AG04450 (cell line): ENCODE measurements around the gene EFEMP2. TPM values are rescaled to one million over a fixed set of nuclear protein-coding genes. Genes with fewer than 3 reads are reported as not detected.

Source experiments
- CTCF ChIA-PET: fragments of 300-600, 350-600 bp; formaldehyde crosslinking; extraction: SDS; loops from one replicate; lab custom pipeline; 2022; ENCODE audit warnings: antibody characterized with exemption, inconsistent platforms; lab: Charles Lee
- POLR2A ChIA-PET: fragments of 350-600 bp; formaldehyde crosslinking; extraction: SDS; loops from one replicate; lab custom pipeline; 2021; ENCODE audit warnings: antibody characterized with exemption, inconsistent platforms; lab: Yijun Ruan, JAX
- DNase-seq: peaks from one replicate; pipeline ENCODE4 v3.0.0-alpha.2; 2011; ENCODE audit warnings: low read depth, low spot score
- H3K27ac ChIP-seq: one replicate; pipeline ENCODE4 v1.5.1; 2012; ENCODE audit warnings: low read depth, low read length, control low read depth
- H3K27me3 ChIP-seq: one replicate; pipeline ENCODE4 v1.6.0; 2012; ENCODE audit warnings: low read length; ENCODE audit not compliant: control insufficient read depth, insufficient read depth
- H3K4me3 ChIP-seq: 2 replicates; pipeline ENCODE4 v1.5.1; 2011; ENCODE audit warnings: mild to moderate bottlenecking, low read depth, low read length, control low read depth
- H3K9me3 ChIP-seq: 2 replicates; pipeline ENCODE4 v1.5.1; 2012; ENCODE audit warnings: low read length; ENCODE audit not compliant: control insufficient read depth, insufficient read depth
- CTCF ChIP-seq: IDR thresholded peaks from 2 replicates; pipeline ENCODE4 v1.5.1; 2011; ENCODE audit warnings: low read depth, low read length, control low read depth, inconsistent platforms
- polyA minus RNA-seq: library from RNA; depleted of rRNA, polyadenylated mRNA; stranded (reverse); fragments of >200 nt; gene quantifications from 2 replicates; pipeline ENCODE4 v1.2.3, GENCODE V29; 2011; rRNA and poly(A)+ RNA removed
- polyA plus RNA-seq: library from polyadenylated mRNA; depleted of rRNA; stranded (reverse); fragments of >200 nt; gene quantifications from 2 replicates; pipeline ENCODE4 v1.2.3, GENCODE V29; 2011; rRNA removed

EFEMP2 gene
- polyA plus RNA-seq (190 and 279 TPM in 2 replicates), polyA minus RNA-seq (72.8 and 112 TPM in 2 replicates)

GRCh38 chr11:65872586-65873317 is at the start of gene EFEMP2:
Gene EFEMP2 (minus strand): TSS chr11:65872800. CDS start chr11:65872354, 446 bp downstream.
- no peaks in the 10 kb centered on the region; the same call in 1 of the 2 replicates for H3K9me3 ChIP-seq
- ChIA-PET CTCF (interaction anchor here (1.8 to 3.4 kb wide), 5 partner anchors 12 to 16 kb away, joined by 15 to 51 read pairs (median 18); partner anchors contain the start of genes FIBP and MUS81), POLR2A (interaction anchor here (1.3 to 2.2 kb wide), 4 partner anchors 14 to 21 kb away, joined by 5 to 37 read pairs (median 12); partner anchors contain the start of genes CCDC85B, CFL1, FIBP and MUS81)
- H3K27ac ChIP-seq, result peak within 1 kb of the TSS; percentile 83
- H3K27me3 ChIP-seq, result no peaks in the 10 kb centered on the region
- H3K4me3 ChIP-seq, result peak within 1 kb of the TSS; percentile 76
- no peak for DNase-seq
- TF ChIP-seq CTCF, result no peak

GRCh38 chr11:65921876-65922275 is 49.3 kb upstream of the EFEMP2 start:
- ChIA-PET POLR2A (interaction anchor here (0.5 to 1.8 kb wide), 4 partner anchors 21 to 31 kb away, joined by 3 to 7 read pairs (median 4); partner anchors contain the start of genes CCDC85B and FOSL1), CTCF (interaction anchor here (1.0 to 2.0 kb wide), 3 partner anchors 33 to 101 kb away, joined by 3 to 8 read pairs (median 4); partner anchors contain the start of gene FIBP)
- Histone ChIP-seq H3K27me3 (no peaks in the 10 kb centered on the region), H3K27ac (peak overlapping the region; percentile 52), H3K4me3 (no peak overlapping the region), H3K9me3 (peaks cover 11% of the 10 kb centered on the region; the same call in 1 of the 2 replicates)
- DNase-seq, result no peak
- no peak for TF ChIP-seq CTCF

- Histone ChIP-seq H3K27ac (no peak overlapping the region), H3K4me3 (peak overlapping the region; percentile 81), H3K27me3 (no peaks in the 10 kb centered on the region), H3K9me3 (peaks cover 11% of the 10 kb centered on the region; the same call in 1 of the 2 replicates)
- CTCF ChIA-PET, result interaction anchor here (1.0 to 2.0 kb wide), 3 partner anchors 32 to 102 kb away, joined by 3 to 8 read pairs (median 4); partner anchors contain the start of gene FIBP
- no peak for DNase-seq
- TF ChIP-seq CTCF, result no peak
- POLR2A ChIA-PET, result interaction anchor here (0.5 to 1.8 kb wide), 3 partner anchors 21 to 30 kb away, joined by 3 to 7 read pairs (median 5); partner anchors contain the start of genes CCDC85B and FOSL1
Observed at GRCh38 chr11:65921033-65921555, 48.5 kb upstream of the EFEMP2 start.

- Histone ChIP-seq H3K4me3 (peak overlapping the region; percentile 81), H3K27me3 (no peaks in the 10 kb centered on the region), H3K27ac (peak overlapping the region; percentile 47), H3K9me3 (peaks cover 11% of the 10 kb centered on the region; the same call in 1 of the 2 replicates)
- ChIA-PET CTCF (interaction anchor here (1.8 kb wide), 1 partner anchor 32 kb away, joined by 8 read pairs; the partner anchor contains the start of gene FIBP), POLR2A (interaction anchor here (1.2 to 1.8 kb wide), 2 partner anchors 30 to 31 kb away, joined by 5 read pairs; partner anchors contain the start of gene CCDC85B)
- TF ChIP-seq CTCF, result no peak
- DNase-seq, result no peak
Observed at GRCh38 chr11:65920372-65920802, 47.8 kb upstream of the EFEMP2 start.
